Measurements from ENCODE around the gene SPPL3.
"Not testable (repeated sequence)": the region's sequence is repeated elsewhere in the genome, so short reads cannot be mapped to it uniquely, and the experiment has no call there.

Gene SPPL3

DNA sequence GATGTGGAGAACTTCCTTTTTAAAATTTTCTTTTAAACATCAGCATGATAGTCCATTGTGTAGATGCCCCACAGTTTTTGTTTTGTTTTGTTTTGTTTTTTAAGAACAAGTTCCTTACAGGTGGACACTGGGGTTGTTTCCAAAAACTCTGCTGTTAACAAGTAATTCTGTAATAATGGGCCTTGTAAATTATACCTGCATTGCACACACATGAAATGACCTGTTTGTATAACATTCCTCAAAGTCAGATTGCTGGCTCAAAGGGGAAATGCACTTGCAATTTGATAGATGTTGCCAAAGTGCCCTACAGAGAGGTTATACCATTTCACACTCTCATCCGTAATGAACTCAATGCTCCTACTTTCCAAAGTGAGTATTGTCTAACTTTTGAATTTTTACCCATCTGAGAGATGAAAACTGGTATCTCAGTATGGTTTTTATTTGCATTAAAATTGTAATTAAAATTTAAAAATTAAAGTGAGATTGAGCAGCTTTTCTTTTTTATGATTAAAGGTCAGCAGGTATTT lies 89.2 kb downstream of the SPPL3 start:
- no peak for DNase-seq

DNA sequence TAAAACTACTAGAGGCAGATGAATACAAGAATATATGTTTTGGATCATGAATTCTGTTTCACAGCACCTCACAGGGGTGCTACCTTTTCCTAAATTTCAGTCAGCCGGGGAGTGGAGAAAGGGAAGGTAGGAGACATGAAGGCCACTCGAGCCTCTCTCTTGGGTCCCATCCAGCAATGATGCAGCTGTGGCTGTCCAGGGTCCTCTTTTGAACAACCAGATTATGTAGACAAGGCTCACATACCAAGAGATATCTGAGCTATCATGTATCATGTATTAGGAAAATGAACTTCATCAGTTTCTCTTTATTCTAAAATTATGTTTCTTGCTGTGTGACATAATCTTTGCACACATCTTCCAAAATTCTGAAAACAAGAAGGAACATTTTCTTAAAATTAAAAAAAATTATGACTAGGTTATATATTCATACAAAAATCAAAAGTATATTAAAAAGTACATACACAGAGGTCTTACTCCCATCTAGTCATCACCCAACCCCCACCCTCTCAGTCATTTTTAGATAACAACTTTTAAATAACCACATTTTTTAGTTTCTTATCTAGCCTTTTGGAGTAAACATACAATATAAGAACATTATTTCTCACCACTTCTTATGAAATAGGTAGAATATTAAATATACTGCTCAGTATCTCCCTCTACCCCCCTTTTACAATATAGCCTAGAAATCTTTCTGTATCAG lies 89.8 kb downstream of the SPPL3 start:
- DNase-seq, result no peak

DNA sequence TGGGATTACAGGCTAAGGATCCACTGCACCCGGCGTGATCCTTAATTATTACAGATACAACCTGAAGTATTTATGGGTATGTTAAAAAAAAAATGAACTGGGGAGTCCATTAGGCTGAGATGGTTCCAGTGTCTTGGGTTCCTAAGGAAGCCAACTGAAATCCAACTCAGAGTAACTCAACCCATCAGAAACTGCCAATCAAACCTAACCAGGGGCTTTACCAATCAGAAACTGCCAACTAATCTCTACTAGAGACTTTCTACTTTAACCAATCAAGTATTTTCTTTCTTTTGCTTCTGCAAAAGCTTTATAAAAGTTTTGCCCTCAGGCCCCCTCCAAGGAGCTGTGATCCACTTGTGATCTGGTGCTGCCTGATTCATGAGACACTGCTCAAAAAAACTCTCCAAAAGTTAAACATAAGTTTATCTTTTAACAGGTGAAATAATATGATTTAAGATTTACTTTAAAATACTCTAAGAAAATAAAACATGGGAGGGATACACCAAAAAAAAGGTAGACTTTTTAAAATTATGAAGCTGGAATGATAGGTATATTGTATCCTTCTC lies 90.5 kb downstream of the SPPL3 start:
- DNase-seq, result no peak

DNA sequence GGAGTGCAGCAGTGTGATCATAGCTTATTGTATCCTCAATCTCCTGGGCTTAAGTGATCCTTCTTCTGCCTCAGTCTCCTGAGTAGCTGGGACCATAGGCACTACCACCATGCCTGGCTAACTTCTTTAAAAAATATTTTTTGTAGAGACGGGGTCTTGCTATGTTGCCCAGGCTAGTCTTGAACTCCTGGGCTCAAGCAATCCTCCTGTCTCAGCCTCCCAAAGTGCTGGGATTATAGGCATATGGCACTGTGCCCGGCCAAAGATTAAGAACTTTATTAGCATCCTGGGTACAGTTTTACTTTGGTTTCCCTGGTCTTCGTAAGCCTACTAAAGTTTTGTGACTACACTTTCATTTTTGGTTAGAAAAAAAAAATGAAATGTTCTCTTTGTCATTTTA lies 94.1 kb downstream of the SPPL3 start:
- DNase-seq, result no peak

DNA sequence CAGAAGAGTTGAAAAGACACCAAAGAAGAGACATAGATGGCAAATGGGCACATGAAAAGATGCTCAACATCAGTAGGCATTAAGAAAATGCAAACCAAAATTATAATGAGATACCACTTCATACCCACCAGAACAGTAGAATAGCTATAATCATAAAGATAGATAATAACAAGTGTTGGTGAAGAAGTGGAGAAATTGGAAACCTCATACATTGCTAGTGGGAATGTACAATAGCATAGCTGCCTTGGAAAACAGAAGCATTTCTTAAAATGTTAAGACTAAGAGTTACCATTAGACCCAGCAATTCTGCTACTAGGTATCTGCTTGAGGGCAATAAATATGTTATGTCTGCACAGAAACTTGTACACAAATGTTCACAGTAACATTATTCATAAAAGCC lies 99.7 kb downstream of the SPPL3 start:
- no peak for DNase-seq

DNA sequence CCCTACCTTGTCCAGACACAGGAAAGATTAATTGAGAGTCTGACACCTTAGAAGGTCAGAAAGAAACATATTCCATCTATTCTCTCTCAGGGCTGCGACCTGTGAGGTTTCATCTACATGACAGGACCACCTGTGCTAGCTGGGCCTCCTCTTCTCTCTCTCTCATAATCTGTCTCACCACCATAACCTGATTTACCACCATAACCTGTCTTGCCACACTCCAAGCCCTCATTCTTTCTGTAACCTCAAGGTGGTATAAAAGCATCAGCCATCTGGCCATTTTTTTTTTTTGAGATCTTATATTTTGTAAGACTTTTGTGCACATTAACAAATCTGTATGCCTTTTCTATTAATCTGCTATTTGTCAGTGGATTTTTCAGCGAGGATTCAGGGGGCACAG lies 103.0 kb downstream of the SPPL3 start:
- no peak for DNase-seq

DNA sequence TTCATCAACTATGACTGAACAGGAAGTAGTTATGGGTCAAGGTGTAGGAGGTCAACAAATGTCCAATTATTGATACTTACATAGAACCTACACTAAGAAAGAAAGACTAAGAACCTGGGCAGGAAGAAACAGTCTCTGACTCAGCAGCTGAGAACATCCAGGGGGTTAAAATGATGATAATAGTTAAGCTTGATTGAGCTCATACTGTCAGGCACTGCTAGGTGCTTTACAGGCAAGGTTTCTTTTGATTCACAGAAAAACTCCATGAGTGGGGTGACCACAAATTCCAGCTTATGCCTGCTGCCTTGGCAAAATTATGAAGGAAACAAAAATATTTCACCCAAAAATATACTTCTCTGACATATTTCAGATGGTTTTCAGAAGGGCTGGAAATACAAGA lies 103.5 kb downstream of the SPPL3 start:
- DNase-seq, result no peak

DNA sequence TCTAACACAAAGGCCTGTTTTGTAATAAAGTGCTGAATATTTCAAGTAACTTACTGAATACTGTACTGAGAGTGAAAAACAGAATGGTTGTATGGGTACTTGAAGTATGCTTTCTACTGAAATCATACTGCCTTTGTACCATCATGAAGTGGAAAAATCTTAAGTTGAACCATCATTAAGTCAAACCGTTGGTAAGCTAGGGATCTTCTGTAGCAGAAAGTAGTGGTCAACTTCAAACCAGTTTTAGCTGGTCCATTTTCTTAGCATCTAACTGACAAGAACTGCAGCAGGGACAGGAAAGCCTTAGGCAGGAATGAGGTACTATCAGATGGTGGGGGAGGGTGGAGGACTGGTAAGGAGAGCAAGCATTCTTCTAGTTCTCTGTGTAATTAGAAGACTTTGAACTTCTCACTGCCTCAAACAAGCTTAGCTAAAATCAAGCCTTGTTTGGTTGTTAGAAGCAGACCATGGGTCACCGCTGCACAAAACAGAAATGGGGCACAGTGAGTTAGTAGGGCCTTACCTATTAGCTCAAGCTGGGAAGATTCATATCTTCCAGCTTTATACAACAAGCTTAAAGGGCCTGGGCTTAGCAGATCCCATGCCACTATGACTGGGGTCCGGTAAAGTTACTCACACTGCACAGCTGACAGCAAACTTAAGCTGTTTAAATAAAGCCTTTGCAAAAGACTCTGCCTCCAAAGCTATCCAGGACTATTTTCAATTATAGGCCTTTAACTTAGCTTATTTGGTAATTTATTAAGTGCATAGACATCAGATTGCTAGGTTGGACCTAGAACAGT lies 104.7 kb downstream of the SPPL3 start:
- no peak for DNase-seq

DNA sequence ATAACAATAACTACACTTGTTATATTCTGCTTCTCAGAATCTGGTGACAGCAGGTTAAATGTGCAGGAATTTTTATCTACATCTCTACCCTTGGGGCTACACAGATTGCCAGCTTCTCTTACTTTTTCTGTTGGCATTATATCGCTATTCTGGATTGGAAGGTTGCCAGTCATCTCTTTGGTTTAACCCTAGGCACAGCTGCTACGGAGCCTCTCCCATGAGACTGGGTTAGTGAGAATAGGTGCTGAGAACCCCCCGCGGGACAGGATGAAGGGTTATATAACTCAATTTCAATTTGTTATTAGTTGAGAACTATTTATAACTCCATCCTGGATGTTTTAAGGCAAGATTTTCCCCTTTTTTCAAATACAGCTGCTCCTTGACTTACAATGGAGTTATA lies 105.5 kb downstream of the SPPL3 start:
- no peak for DNase-seq

DNA sequence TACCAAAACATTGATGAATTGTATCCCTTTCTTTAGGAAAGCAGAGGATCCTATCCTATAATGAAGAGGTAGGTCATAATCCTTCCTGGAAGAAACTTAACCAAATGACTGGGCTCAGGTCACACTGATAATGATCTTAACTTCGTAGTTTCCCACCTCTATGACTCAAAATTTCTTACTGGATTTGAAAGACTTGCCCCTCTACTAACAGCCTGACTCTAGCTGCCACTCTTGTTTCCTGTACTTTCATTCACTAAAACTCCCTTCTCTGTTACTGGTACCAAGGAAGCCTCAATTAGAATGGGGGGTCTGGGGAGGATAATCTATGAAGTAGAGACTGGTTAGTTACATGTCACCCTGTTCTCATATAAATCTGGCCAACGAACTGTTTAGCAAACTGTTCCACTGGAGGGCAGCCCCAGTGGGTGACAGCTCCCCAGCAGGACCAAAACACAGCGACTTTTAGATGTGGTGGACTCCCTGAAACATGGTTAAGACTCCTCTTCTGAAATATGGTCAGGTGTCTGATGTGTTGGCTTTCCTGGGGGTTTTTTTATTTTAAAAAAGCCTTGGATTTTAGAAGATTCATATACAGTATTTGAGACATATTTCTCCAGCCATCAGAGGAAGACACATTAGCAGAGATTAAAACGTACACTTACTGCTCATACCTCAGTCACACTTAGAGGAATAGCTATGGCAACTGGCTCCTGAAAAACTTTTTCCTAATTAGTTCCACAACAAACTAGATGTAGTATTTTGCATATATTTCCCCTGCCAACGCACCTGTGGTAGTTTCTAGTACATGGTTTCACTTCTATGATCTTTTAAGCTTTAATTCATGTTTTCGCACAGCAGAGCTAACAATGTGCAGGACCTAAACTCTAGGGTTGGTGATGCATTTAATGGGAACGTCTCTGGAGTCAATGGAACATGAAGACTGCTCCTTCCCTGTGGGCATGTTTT lies 106.2 kb downstream of the SPPL3 start:
- DNase-seq, result no peak

DNA sequence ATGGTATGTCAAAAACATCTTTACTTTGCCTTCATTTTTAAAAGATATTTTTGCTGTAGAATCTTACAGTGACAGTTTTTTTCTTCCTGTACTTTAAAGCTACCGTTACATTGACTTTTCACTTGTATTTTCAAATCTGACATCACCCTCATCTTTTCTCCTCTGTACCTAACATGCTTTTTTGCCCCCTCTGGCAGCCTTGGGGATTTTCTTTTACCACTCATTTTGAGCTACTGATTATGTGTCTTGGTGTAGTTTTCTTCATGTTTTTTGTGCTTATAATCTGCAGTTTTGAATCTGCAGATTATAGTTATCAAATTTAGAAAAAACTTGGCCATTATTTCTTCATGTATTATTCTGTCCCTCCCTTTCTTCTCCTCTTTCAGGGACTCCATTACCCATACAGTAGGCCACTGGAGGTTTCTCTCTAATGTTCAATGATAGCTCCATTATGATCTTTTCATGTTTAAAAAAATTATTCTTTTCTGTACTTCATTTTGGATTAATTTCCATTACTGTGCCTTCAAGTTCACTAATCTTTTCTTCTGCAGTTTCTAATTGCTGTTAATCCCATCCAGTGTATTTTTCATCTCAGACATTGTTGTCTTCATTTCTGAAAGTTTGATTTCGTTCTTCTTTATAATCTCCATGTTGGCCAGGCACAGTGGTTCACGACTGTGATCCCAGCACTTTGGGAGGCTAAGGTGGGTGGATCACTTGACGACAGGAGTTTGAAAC lies 108.5 kb downstream of the SPPL3 start:
- no peak for DNase-seq

DNA sequence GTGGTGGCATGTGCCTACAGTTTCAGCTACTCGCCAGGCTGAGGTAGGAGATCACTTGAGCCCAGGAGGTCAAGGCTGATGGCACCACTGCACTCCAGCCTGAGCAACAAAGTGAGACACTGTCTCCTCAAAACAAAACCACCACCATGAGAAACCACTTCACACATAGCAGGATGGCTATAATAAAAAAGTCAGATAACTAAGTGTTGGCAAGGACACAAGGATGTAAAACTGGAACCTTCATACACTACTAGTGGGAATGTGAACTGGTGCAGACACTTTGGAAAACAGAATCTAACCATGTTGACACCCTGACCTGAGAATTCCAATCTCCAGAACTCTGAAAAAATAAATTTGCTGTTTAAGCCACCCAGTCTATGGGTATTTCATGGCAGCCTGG lies 110.8 kb downstream of the SPPL3 start:
- no peak for DNase-seq

DNA sequence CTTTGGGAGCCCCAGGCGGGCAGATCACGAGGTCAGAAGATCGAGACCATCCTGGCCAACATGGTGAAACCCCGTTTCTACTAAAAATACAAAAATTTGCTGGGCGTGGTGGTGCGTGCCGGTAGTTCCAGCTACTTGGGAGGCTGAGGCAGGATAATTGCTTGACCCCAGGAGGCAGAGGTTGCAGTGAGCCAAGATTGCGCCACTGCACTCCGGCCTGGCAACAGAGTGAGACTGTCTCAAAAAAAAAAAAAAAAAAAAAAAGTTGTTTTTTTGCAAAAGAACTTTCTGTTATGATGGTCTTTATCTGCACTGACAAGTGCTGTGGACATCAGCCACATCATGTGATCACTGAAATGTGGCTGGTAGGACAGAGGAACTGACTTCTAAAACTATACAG lies 111.7 kb downstream of the SPPL3 start:
- DNase-seq, result not testable (repeated sequence)

DNA sequence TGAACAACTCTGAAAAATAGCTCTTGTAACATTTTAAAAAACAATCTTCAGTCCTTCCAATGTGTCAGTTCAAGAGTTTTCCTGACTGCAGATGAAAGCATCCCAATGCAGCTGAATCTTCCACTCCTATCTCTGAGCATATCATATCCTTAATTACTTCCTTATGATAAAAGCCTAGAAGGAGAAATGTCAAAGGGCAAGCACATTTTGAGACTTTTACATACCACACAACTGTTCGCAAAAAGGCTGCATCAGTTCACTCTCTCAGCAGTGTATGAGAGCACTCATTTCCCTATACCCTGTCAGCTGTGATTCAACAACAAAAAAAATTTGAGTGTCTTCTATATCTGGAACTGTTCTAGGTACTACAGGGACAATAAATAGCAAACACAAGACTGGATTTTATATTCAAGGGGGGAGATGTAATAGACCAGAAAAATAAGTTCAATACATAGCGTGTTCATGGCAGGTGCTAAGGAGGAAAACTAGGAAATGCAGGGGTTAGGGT lies 112.4 kb downstream of the SPPL3 start:
- DNase-seq, result no peak

DNA sequence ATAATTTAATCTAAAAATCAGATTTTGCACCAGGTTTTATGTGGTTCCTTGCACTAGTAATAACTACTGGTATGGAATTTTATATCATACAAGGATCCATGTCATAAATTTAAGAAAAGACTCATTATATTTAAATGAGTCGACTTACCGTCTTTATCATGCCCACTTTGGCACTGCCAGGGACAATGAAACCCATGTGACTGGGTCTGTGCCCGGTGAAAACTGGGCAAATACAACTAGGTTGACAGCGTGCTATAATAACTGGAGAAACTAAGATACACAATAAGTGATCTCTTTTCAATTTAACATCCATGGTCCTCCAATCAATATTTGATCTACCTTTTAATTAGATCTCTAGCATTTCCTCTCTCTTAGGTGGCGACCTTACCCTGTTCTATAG lies 114.0 kb downstream of the SPPL3 start:
- no peak for DNase-seq

DNA sequence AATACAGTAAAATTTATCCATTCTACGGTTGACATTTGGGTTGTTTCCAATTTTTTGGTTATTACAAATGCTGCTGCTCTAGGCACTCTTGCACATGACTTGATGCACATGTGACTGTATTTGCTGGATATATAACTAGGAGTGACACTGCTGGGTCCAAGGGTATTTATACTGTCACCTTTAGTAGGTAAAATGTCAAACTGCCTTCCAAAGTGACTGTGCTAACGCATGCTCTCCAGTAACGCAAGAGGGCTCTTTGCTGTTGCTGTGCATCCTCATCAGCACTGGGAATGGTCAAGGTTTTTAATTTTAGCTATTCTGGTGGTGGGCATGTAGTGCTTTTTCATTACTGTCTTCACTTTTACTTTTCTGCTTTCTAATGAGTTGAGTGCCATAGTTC lies 116.3 kb downstream of the SPPL3 start:
- DNase-seq, result no peak

DNA sequence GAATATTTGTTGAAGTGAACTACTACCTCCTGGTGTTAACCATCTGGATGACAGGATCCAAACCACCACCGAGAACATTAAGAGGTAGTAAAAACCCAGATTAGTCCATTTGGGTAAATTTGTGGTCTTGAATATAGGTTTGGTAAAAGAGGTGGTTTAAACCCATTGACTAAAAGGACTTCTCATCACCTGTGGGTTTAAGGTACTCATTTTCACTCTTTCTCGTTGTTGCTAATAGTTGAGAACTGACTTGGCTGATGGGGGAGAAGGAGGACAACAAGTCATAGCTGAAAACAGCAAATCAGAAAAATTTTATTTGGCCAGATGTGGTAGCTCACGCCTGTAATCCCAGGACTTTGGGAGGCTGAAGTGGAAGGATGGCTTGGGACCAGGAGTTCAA lies 119.4 kb downstream of the SPPL3 start:
- no peak for DNase-seq

DNA sequence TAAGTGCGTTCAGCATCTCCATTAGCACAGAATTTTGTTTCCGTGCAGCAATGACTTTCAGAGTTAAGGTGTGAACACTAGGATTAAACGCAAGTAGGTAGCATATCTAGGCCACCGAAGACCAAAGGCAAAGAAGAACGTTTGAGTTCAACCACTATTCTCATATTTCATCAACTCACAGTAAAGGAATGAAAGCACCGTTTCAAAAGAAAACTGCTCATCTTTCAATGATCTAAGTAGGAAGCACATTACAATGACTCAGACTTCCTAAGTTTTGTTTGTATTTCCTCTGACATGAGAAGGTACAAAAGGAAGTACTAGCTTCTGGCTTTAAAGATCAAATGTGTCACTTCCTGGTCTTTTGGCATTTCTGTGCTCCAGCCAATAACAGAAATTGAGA lies 121.0 kb downstream of the SPPL3 start:
- DNase-seq, result no peak

DNA sequence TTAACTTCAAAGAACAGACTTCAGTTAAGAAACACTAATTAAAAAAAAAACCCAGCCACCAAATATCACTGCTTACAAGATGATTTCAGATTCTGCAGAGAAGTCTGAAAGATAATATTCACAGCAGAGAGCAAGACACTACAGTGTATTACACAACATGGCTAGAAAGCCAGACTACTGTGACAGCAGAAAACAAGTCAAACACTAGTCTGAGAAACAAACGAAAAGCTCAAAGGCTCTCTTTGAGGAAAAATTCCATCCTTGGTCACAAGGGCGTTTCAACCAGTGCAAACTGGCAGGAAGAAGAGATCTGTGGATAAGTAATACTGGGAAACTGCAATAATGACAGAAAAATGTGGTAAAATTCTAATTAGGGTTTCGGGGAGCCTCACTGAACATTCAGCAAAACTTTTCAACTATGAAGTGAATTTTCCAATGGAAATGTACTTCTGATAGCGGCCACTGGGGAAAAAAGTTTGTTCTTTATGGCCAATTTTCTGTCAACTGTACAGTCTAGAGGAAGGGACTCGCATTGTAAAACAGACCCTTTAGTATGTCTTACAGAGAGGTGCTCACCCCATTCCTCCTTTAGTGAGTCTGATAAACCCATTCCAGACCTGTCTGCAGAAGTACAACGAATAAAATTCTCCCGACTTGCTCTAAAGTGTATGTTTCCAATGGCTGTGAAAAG lies 128.2 kb downstream of the SPPL3 start:
- no peak for DNase-seq

DNA sequence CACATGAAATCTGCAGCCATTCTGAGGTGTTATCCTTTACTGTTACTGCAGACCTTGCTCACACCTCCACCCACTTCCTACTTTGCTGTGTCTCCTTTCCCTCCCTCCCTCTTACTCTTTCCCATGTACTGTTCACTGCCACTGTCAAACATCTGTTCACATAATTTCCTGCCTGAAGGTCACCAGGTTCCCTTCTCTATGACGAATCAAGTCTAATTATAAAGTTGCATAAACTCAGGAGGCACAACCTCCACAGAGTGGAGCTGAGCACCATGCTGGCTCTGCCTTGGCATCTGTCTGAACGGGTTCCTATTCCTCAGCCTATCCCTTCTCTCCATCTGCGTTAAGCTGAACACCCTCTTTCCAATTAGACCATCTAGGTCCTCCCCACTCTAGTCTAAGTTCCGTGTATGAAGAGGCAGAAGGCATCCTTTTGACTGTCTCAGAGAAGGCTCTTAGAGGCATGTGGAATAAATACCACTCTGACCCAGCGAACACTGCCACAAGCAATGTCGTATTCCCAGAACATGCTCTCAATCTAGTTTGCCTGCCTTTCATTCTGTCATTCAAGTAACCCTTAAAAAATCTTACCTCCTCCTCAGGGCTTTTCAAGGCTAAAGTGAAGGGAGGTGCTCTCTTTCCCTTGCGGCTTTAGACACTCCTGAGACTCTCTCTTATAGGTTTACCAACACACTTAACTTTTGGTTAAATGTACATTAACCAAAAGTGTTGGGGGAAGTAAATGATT lies 129.8 kb downstream of the SPPL3 start:
- DNase-seq, result no peak

DNA sequence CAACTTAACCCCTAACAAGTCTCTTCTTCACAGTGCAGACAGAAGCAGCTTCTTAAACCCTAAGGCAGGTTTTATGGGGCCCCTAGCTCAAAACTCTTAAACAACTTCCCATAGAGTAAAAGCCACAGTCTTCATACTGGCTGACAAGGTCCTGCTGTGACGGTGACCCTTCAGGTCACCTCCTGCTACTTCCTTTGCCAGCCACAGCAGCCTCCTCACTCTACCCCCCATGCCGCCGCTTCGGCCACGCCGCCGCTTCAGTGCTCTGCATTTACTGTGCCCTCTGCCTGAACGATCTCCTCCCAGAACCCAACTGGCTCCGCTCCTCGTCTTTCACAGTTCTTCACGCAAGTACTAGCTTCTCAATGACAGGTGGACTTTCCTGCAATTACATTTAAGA lies 133.1 kb downstream of the SPPL3 start:
- no peak for DNase-seq
